ENCODE data around the gene TNKS1BP1. TPM values are rescaled to one million over a fixed set of nuclear protein-coding genes. Genes with fewer than 3 reads are reported as not detected.

Gene TNKS1BP1
- total RNA-seq, 4 donors from 2014 or later, result 74.3 to 122 (median 119) TPM

GRCh38 chr11:57308426-57309060, 16.2 kb downstream of the TNKS1BP1 start:
- intact Hi-C loops (cut with DNase I; ENCODE audit: low total_unique reads), result no loop called here
- Histone ChIP-seq H3K4me3 (no peak overlapping the region), H3K27me3 (no peaks in the 10 kb centered on the region), H3K36me3 (peaks cover 0 to 12% (median 0%) of the 10 kb centered on the region in 4 donors), H3K4me1 (peaks cover 16 to 85% (median 47%) of the 10 kb centered on the region in 4 donors), H3K27ac (no peak overlapping the region), H3K9me3 (no peaks in the 10 kb centered on the region)
- DNase-seq, result no peak
- TF ChIP-seq EP300 (IDR thresholded peaks at IDR 0.05; ENCODE audit: low read depth), result no peak
- TF ChIP-seq CTCF (IDR thresholded peaks at IDR 0.05), result no peak
- TF ChIP-seq POLR2A (IDR thresholded peaks at IDR 0.05), result no peak
- TF ChIP-seq POLR2AphosphoS5 (IDR thresholded peaks at IDR 0.05), result no peak
- WGBS, 2 donors (ENCODE audit: low coverage in 1 of 2), result 87 to 91% methylated on average over 3 to 10 of the region's 10 CpGs
- in situ Hi-C loops (cut with MboI; ENCODE audit: low pct_ligation_motif_present in 1 of 4, low pct_unique_long_range_greater_than_20kb in 1 of 4, low sequenced_read_pairs in 3 of 4), result no loop called here

GRCh38 chr11:57307666-57308270, 17.0 kb downstream of the TNKS1BP1 start:
- TF ChIP-seq POLR2A (IDR thresholded peaks at IDR 0.05), result no peak
- in situ Hi-C loops (cut with MboI; ENCODE audit: low pct_ligation_motif_present in 1 of 4, low pct_unique_long_range_greater_than_20kb in 1 of 4, low sequenced_read_pairs in 3 of 4), result no loop called here
- no peak for DNase-seq
- no peaks in the 10 kb centered on the region for H3K9me3 ChIP-seq
- H3K4me3 ChIP-seq, result no peak overlapping the region
- 71 to 78% methylated on average over 6 to 7 of the region's 7 CpGs for WGBS, 2 donors (ENCODE audit: low coverage in 1 of 2)
- no peaks in the 10 kb centered on the region for H3K27me3 ChIP-seq
- peaks cover 16 to 77% (median 44%) of the 10 kb centered on the region in 4 donors for H3K4me1 ChIP-seq
- H3K27ac ChIP-seq, result no peak overlapping the region
- H3K36me3 ChIP-seq, result peaks cover 0 to 14% (median 3%) of the 10 kb centered on the region in 4 donors
- intact Hi-C loops (cut with DNase I; ENCODE audit: low total_unique reads), result no loop called here

GRCh38 chr11:57306940-57307565, 17.7 kb downstream of the TNKS1BP1 start:
- 42 to 58% methylated on average over 6 to 9 of the region's 9 CpGs for WGBS, 2 donors (ENCODE audit: low coverage in 1 of 2)
- H3K36me3 ChIP-seq, result peaks cover 0 to 21% (median 7%) of the 10 kb centered on the region in 4 donors
- H3K4me1 ChIP-seq, result peaks cover 16 to 70% (median 37%) of the 10 kb centered on the region in 4 donors
- no peak overlapping the region for H3K4me3 ChIP-seq
- no peak overlapping the region for H3K27ac ChIP-seq
- TF ChIP-seq EP300 (IDR thresholded peaks at IDR 0.05; ENCODE audit: low read depth), result no peak
- TF ChIP-seq CTCF (IDR thresholded peaks at IDR 0.05), result no peak
- no peak for TF ChIP-seq POLR2AphosphoS5 (IDR thresholded peaks at IDR 0.05)
- TF ChIP-seq POLR2A (IDR thresholded peaks at IDR 0.05), result no peak
- no peak for DNase-seq
- intact Hi-C loops (cut with DNase I; ENCODE audit: low total_unique reads), result no loop called here
- H3K27me3 ChIP-seq, result no peaks in the 10 kb centered on the region
- in situ Hi-C loops (cut with MboI; ENCODE audit: low pct_ligation_motif_present in 1 of 4, low pct_unique_long_range_greater_than_20kb in 1 of 4, low sequenced_read_pairs in 3 of 4), result no loop called here
- H3K9me3 ChIP-seq, result no peaks in the 10 kb centered on the region

GRCh38 chr11:57306161-57306876, 18.4 kb downstream of the TNKS1BP1 start:
- H3K4me3 ChIP-seq, result no peak overlapping the region
- no peak overlapping the region for H3K27ac ChIP-seq
- peaks cover 12 to 64% (median 29%) of the 10 kb centered on the region in 4 donors for H3K4me1 ChIP-seq
- no peak for TF ChIP-seq POLR2AphosphoS5 (IDR thresholded peaks at IDR 0.05)
- WGBS, 2 donors (ENCODE audit: low coverage in 1 of 2), result 87 to 88% methylated on average over 6 to 15 of the region's 15 CpGs
- no peaks in the 10 kb centered on the region for H3K27me3 ChIP-seq
- intact Hi-C loops (cut with DNase I; ENCODE audit: low total_unique reads) (no loop called here), in situ Hi-C loops (cut with MboI; ENCODE audit: low pct_ligation_motif_present in 1 of 4, low pct_unique_long_range_greater_than_20kb in 1 of 4, low sequenced_read_pairs in 3 of 4) (no loop called here)
- H3K9me3 ChIP-seq, result no peaks in the 10 kb centered on the region
- no peak for DNase-seq
- peaks cover 0 to 29% (median 11%) of the 10 kb centered on the region in 4 donors for H3K36me3 ChIP-seq

GRCh38 chr11:57305523-57305922, 19.2 kb downstream of the TNKS1BP1 start:
- intact Hi-C loops (cut with DNase I; ENCODE audit: low total_unique reads), result no loop called here
- H3K9me3 ChIP-seq, result no peaks in the 10 kb centered on the region
- H3K27ac ChIP-seq, result no peak overlapping the region
- in situ Hi-C loops (cut with MboI; ENCODE audit: low pct_ligation_motif_present in 1 of 4, low pct_unique_long_range_greater_than_20kb in 1 of 4, low sequenced_read_pairs in 3 of 4), result no loop called here
- no peak overlapping the region for H3K4me3 ChIP-seq
- no peak for DNase-seq
- whole genome bisulfite sequencing, 2 donors (ENCODE audit: low coverage in 1 of 2), result 65 to 87% methylated on average over 2 to 8 of the region's 8 CpGs
- H3K36me3 ChIP-seq, result peaks cover 0 to 37% (median 15%) of the 10 kb centered on the region in 4 donors
- TF ChIP-seq POLR2A (IDR thresholded peaks at IDR 0.05) (no peak), EP300 (IDR thresholded peaks at IDR 0.05; ENCODE audit: low read depth) (no peak), CTCF (IDR thresholded peaks at IDR 0.05) (no peak), POLR2AphosphoS5 (IDR thresholded peaks at IDR 0.05) (no peak)
- H3K4me1 ChIP-seq, result peaks cover 10 to 56% (median 21%) of the 10 kb centered on the region in 4 donors
- no peaks in the 10 kb centered on the region for H3K27me3 ChIP-seq

Measured in transverse colon (tissue), 4 donors.